GM21447 (cell line): ENCODE measurements around the gene ANKRD6.

ENCODE experiments used
- ATAC-seq: cut with Tn5 transposase; IDR thresholded peaks from one replicate; pipeline ENCODE4 v1.9.1; 2021; ENCODE audit not compliant: unreplicated experiment

The ANKRD6 gene

GRCh38 chr6:89555806-89556205 is 122.9 kb downstream of the ANKRD6 start:
- no peak for ATAC-seq

- ATAC-seq = no peak
Observed at GRCh38 chr6:89559487-89559886, 126.5 kb downstream of the ANKRD6 start.

- ATAC-seq = no peak
Observed at GRCh38 chr6:89562093-89562973, 129.4 kb downstream of the ANKRD6 start.

- ATAC-seq = no peak
Observed at GRCh38 chr6:89563866-89564265, 130.9 kb downstream of the ANKRD6 start.

GRCh38 chr6:89564752-89565427 is 131.9 kb downstream of the ANKRD6 start:
- ATAC-seq = no peak

GRCh38 chr6:89566008-89566800 is 133.3 kb downstream of the ANKRD6 start:
- ATAC-seq = no peak

GRCh38 chr6:89566930-89567629 is 134.1 kb downstream of the ANKRD6 start:
- no peak for ATAC-seq

GRCh38 chr6:89567630-89568390 is 134.9 kb downstream of the ANKRD6 start:
- ATAC-seq = no peak

- no peak for ATAC-seq
Observed at GRCh38 chr6:89574910-89575561, 142.1 kb downstream of the ANKRD6 start.

- no peak for ATAC-seq
Observed at GRCh38 chr6:89575562-89575960, 142.6 kb downstream of the ANKRD6 start.

- ATAC-seq = no peak
Observed at GRCh38 chr6:89580997-89581666, 148.2 kb downstream of the ANKRD6 start.

- no peak for ATAC-seq
Observed at GRCh38 chr6:89581689-89582088, 148.7 kb downstream of the ANKRD6 start.

- no peak for ATAC-seq
Observed at GRCh38 chr6:89582669-89583325, 149.8 kb downstream of the ANKRD6 start.

- ATAC-seq = no peak
Observed at GRCh38 chr6:89583559-89583958, 150.6 kb downstream of the ANKRD6 start.

- no peak for ATAC-seq
Observed at GRCh38 chr6:89584539-89584938, 151.6 kb downstream of the ANKRD6 start.

- ATAC-seq = no peak
Observed at GRCh38 chr6:89585154-89585553, 152.2 kb downstream of the ANKRD6 start.

GRCh38 chr6:89589297-89590025 is 156.5 kb downstream of the ANKRD6 start:
- no peak for ATAC-seq

GRCh38 chr6:89590133-89590532 is 157.2 kb downstream of the ANKRD6 start:
- no peak for ATAC-seq
